K562 (cell line): ENCODE measurements around the gene FUCA2. TPM values are rescaled to one million over a fixed set of nuclear protein-coding genes. Genes with fewer than 3 reads are reported as not detected.

Experiments used
- CBX3 ChIP-seq, 2 experiments: IDR thresholded peaks; 1 replicate in 1 of 2; 2 replicates in 1 of 2; pipeline ENCODE4 v1.6.1; 2012; ENCODE audit warnings: inconsistent platforms in 2 of 2, low read length in 2 of 2, borderline replicate concordance in 1 of 2, control low read depth in 1 of 2
- ETS1 ChIP-seq: conservative IDR thresholded peaks from 2 replicates; pipeline ENCODE4 v1.6.1; 2011; ENCODE audit warnings: low read depth, mild to moderate bottlenecking, low read length; ENCODE audit not compliant: control insufficient read depth
- ETV1 ChIP-seq: fragments of 450-650 bp; conservative IDR thresholded peaks from 2 replicates; pipeline ENCODE4 v1.6.1; 2016; ENCODE audit warnings: missing genetic modification characterization, control low read depth, low read depth, missing compliant biosample characterization
- HDAC8 ChIP-seq: fragments of 450-650 bp; IDR thresholded peaks from 2 replicates; pipeline ENCODE4 v1.6.1; 2016; ENCODE audit warnings: mild to moderate bottlenecking, missing genetic modification characterization, moderate library complexity, missing compliant biosample characterization
- HINFP ChIP-seq: fragments of 450-650 bp; conservative IDR thresholded peaks from 2 replicates; pipeline ENCODE4 v1.6.1; 2016; ENCODE audit warnings: missing genetic modification characterization, low read depth, mild to moderate bottlenecking, control low read depth, missing compliant biosample characterization
- HIVEP1 ChIP-seq: fragments of 250-450 bp; sonication (Bioruptor Pico); IDR thresholded peaks from 2 replicates; pipeline ENCODE4 v1.4.0; 2020; ENCODE audit warnings: mild to moderate bottlenecking
- HNRNPH1 ChIP-seq: fragments of 200-400 bp; formaldehyde crosslinking; optimal IDR thresholded peaks from 2 replicates; pipeline ENCODE3; 2017; ENCODE audit warnings: low read depth, mild to moderate bottlenecking, low read length, moderate library complexity
- JUN ChIP-seq, 2 experiments: sonication (generic) in 1 of 2; formaldehyde crosslinking in 1 of 2; IDR thresholded peaks; 2 replicates each; pipeline versions ENCODE4 v1.6.1 to v1.8.0; 2012 to 2022; ENCODE audit warnings: borderline replicate concordance in 2 of 2, mild to moderate bottlenecking in 2 of 2, improper control_type of control experiment in 1 of 2, low read depth in 1 of 2, low read length in 1 of 2, missing genetic modification reagents in 1 of 2
- KDM4B ChIP-seq, 2 experiments: fragments of 450-650 bp in 1 of 2; sonication (generic) in 1 of 2; IDR thresholded peaks; 2 replicates each; pipeline ENCODE4 v1.6.1; 2016 to 2017; ENCODE audit warnings: borderline replicate concordance in 2 of 2, antibody characterized with exemption in 1 of 2, low read depth in 1 of 2, mild to moderate bottlenecking in 1 of 2
- NCOA1 ChIP-seq: fragments of 450-650 bp; IDR thresholded peaks from 2 replicates; pipeline ENCODE4 v1.6.1; 2016; ENCODE audit warnings: low read depth
- RBM17 ChIP-seq: fragments of 200-400 bp; formaldehyde crosslinking; IDR thresholded peaks from 2 replicates; pipeline ENCODE4 v1.6.1; 2017; ENCODE audit warnings: low read depth, mild to moderate bottlenecking, low read length, borderline replicate concordance
- RBM25 ChIP-seq: fragments of 200-400 bp; formaldehyde crosslinking; IDR thresholded peaks from 2 replicates; pipeline ENCODE4 v1.6.1; 2018; ENCODE audit warnings: low read length, low read depth, moderate library complexity; ENCODE audit not compliant: severe bottlenecking
- SOX6 ChIP-seq: fragments of 450-650 bp; IDR thresholded peaks from 2 replicates; pipeline ENCODE4 v1.6.1; 2014; ENCODE audit warnings: mild to moderate bottlenecking
- THRA ChIP-seq: fragments of 450-650 bp; IDR thresholded peaks from 2 replicates; pipeline ENCODE4 v1.6.1; 2017; ENCODE audit warnings: mild to moderate bottlenecking, moderate library complexity
- USF1 ChIP-seq: sonication (generic); formaldehyde crosslinking; IDR thresholded peaks from 2 replicates; pipeline ENCODE4 v1.9.0; 2022; ENCODE audit warnings: mild to moderate bottlenecking, missing genetic modification reagents
- ZNF121 ChIP-seq: sonication (generic); formaldehyde crosslinking; conservative IDR thresholded peaks from 2 replicates; pipeline ENCODE4 v1.8.0; 2022; ENCODE audit warnings: missing genetic modification reagents
- ZNF518B ChIP-seq: fragments of 250-450 bp; sonication (Bioruptor Pico); IDR thresholded peaks from 2 replicates; pipeline ENCODE4 v1.5.0; 2021; ENCODE audit warnings: mild to moderate bottlenecking, moderate library complexity
- ZNF76 ChIP-seq: fragments of 250-450 bp; sonication (Bioruptor Pico); IDR thresholded peaks from 2 replicates; pipeline ENCODE4 v1.4.0; 2020; ENCODE audit warnings: mild to moderate bottlenecking, moderate library complexity, borderline replicate concordance
- polyA plus RNA-seq, 8 experiments: library from polyadenylated mRNA; depleted of rRNA in 4 of 8; stranded (reverse) in 5 of 8; unstranded in 3 of 8; fragments of >200 nt; fragmentation: Nextera tagmentation in 2 of 8; fragmentation: Illumina TruSeq in 1 of 8; extraction: Ambion mirVana in 2 of 8; extraction: Trizol in 1 of 8; gene quantifications; 2 replicates each; pipeline versions ENCODE4 v1.2.1 to v1.2.3, GENCODE V29; 2011 to 2014; ENCODE audit warnings: inconsistent platforms in 1 of 8, missing spikeins in 1 of 8
- total RNA-seq, 7 experiments: library from RNA; depleted of rRNA in 6 of 7; stranded (reverse); fragments of >200 nt in 6 of 7; fragmentation: Illumina TruSeq in 2 of 7; extraction: Trizol in 2 of 7; gene quantifications; 2 replicates each; pipeline versions ENCODE4 v1.2.1 to v1.2.3, GENCODE V29; 2011 to 2021; ENCODE audit warnings: low replicate concordance in 1 of 7

FUCA2 gene
- total and polyA plus RNA-seq, 9 of the 15 experiments (the other 6 are each of a cell fraction or from before 2014, with no cell fraction given), result 20.6 to 112 (median 79.3) TPM

GRCh38 chr6:143449714-143450452 is 61.6 kb downstream of the FUCA2 start (continued):
- TF ChIP-seq ETV1 (tag) (peak; percentile 22; the same call in 1 of the 2 replicates), ZNF76 (CRISPR knock-in tag) (no peak), THRA (no peak), SOX6 (0 out of 2 replicates have a peak, but pooled peaks have one; percentile 15), HIVEP1 (CRISPR knock-in tag) (no peak), ETS1 (no peak), HDAC8 (tag) (no peak), CBX3 (IDR thresholded peaks at IDR 0.05; ENCODE audit: borderline replicate concordance in 1 of 2, low read length in 2 of 2) (no peak), HINFP (tag) (no peak), JUN (IDR thresholded peaks at IDR 0.05; ENCODE audit: borderline replicate concordance, low read depth, low read length) (no peak), JUN (CRISPR knock-in tag; IDR thresholded peaks at IDR 0.05; ENCODE audit: borderline replicate concordance) (0 out of 2 replicates have a peak, but pooled peaks have one; percentile 49), ZNF121 (CRISPR knock-in tag) (no peak), ZNF518B (CRISPR knock-in tag) (no peak), NCOA1 (no peak), RBM25 (no peak), RBM17 (no peak), KDM4B (IDR thresholded peaks at IDR 0.05; ENCODE audit: borderline replicate concordance in 2 of 2, low read depth in 1 of 2) (no peak), HNRNPH1 (no peak), USF1 (CRISPR knock-in tag) (peak; percentile 75)
